GM12865 (cell line): Measurements from ENCODE around the gene RNGTT.

Experiments
- DNase-seq: peaks from one replicate; pipeline ENCODE4 v3.0.0; 2010; ENCODE audit warnings: low read depth
- H3K4me3 ChIP-seq: 2 replicates; pipeline ENCODE4 v1.5.1; 2011; ENCODE audit warnings: mild to moderate bottlenecking, low read depth, low read length, control low read depth
- TF ChIP-seq, protein P1 (sequence below): IDR thresholded peaks from 2 replicates; pipeline ENCODE4 v1.5.1; 2011; ENCODE audit warnings: low read length, control low read depth, low read depth, inconsistent platforms; ENCODE audit not compliant: insufficient read depth; ENCODE audit errors: missing control alignments

Gene RNGTT

DNA sequence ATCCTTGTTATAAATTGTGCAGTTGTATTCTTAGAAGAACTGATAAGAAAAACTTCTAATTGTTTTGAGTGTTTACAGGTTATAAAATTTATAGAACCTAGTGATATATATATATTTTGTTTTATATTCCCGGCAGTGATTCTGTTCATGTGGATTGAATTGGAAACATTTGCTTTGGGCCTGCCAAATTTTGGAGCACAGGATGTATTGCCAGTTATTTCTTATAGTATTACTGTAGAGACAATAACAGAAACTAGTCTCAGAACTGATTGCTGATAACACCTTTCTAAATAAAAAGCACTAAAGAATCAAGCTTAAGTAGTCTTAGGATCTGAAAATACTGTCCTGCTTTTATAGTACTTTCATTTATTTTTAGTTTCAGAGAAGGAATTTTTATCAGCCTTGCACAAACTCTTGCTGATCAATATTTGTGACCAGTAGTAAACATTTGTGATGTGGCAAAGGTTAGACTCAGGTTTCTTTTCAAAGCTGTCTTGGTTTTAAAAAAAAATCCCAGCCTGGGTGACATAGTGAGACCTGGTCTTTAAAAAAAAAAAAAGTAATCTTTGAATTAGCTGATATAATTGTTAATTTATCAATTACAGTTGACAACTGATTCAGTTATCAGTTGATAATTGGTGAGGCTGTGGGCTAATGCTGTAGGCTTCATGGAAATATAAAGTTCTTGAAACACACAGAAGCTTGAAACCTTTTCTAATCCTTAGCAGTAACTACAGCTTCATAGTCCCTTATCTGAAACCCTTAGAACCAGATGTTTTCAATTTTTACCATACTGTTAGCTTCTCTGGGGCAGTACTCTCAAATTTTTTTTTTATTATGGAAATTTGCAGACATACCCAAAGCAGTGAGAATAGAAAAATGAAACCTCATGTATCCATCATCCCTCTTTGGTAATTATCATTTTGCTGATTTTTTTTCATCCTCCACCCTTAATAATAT, 42.4 kb downstream of the RNGTT start:
- DNase-seq, result no peak
- H3K4me3 ChIP-seq, result no peak overlapping the region
- TF ChIP-seq, protein P1, sequence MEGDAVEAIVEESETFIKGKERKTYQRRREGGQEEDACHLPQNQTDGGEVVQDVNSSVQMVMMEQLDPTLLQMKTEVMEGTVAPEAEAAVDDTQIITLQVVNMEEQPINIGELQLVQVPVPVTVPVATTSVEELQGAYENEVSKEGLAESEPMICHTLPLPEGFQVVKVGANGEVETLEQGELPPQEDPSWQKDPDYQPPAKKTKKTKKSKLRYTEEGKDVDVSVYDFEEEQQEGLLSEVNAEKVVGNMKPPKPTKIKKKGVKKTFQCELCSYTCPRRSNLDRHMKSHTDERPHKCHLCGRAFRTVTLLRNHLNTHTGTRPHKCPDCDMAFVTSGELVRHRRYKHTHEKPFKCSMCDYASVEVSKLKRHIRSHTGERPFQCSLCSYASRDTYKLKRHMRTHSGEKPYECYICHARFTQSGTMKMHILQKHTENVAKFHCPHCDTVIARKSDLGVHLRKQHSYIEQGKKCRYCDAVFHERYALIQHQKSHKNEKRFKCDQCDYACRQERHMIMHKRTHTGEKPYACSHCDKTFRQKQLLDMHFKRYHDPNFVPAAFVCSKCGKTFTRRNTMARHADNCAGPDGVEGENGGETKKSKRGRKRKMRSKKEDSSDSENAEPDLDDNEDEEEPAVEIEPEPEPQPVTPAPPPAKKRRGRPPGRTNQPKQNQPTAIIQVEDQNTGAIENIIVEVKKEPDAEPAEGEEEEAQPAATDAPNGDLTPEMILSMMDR, result no peak

DNA sequence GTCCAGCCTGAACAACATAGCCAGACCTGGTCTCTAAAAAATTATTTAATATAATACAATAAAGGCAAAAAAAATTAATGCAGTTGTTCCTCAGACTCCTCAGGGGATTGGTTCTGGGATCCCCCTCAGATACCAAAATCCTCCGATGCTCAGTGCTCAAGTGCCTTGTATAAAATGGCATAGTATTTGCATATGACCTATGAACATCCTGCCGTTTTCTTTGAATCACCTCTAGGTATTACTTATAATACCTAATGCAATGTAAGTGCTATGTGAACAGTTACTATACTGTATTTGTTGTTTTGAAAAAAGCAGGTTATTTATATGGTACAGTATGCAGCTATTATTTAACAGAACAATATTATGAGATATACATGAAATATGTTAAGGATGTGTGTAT, 43.3 kb downstream of the RNGTT start:
- DNase-seq, result no peak
- TF ChIP-seq, protein P1, result no peak
- no peak overlapping the region for H3K4me3 ChIP-seq

DNA sequence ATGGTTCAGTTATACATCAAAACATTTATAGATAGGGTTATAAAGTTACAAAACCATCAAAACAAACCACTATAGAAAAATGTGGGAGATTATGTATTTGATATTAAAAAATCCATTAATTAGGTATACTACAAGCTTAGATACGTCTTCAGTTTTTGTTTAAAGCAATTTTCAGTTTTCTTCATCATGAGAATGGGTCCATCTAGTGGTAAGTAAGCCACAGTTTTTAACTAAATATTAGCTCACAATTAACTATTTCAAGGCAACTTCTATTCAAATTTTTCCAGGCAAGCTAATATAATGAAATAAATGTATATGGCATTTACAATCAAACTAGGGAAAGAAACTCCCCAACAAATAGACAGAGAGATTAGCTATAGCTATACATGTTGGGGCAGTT, 44.4 kb downstream of the RNGTT start:
- DNase-seq, result no peak
- TF ChIP-seq, protein P1, result no peak
- no peak overlapping the region for H3K4me3 ChIP-seq

DNA sequence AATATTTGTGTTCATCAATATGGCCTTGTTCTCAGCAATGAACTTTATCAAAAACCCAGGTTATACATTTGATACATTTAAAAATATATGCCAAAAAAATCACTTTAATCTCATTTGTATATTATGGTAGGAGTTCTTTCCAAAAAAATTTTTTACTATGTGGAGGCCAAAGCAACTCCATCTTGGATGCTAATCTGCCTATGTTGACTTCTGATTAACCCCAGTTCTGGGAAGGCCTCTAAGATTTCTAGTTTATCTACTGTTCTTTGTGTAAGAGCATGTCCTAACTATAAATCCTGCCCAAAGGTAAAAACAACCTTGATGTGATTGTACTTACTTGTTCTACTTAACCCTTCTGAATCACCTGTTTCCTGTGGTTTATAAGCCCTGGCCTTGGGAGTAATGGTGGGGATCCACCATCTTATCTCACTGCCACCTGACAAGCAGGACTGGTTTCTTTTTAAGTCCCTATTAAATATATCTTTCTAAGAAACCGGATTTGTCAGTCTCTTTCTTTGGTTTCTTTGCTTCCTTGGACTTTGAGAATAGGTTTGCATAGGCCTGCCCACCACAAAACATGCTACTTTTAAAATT, 46.7 kb downstream of the RNGTT start:
- TF ChIP-seq, protein P1, result no peak
- no peak overlapping the region for H3K4me3 ChIP-seq
- peak; percentile 6 for DNase-seq

- no peak for DNase-seq
- H3K4me3 ChIP-seq, result no peak overlapping the region
- TF ChIP-seq, protein P1, result no peak
Observed at GRCh38 chr6:88914895-88915598, 48.4 kb downstream of the RNGTT start.

DNA sequence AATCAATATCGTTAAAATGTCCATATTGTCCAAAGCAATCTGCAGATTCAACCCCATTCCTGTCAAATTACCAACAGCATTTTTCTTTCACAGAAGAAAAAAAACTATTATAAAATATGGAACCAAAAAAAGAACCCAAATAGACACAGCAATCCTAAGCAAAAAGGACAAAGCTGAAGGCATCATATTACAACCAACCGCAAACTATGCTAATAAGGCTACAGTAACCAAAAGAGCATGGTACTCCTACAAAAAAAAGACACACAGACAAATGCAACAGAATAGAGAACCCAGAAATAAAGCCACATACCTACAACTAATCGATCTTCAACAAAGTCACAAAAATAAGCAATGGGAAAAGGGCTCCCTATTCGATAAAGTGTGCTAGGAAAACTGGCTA, 49.2 kb downstream of the RNGTT start:
- TF ChIP-seq, protein P1, result no peak
- no peak for DNase-seq
- no peak overlapping the region for H3K4me3 ChIP-seq
